ENCODE data around the gene RIPOR3. TPM values are rescaled to one million over a fixed set of nuclear protein-coding genes. Genes with fewer than 3 reads are reported as not detected.

Gene RIPOR3
- total and polyA plus RNA-seq, 11 donors: 2.4 to 20.7 (median 4.9) TPM

DNA sequence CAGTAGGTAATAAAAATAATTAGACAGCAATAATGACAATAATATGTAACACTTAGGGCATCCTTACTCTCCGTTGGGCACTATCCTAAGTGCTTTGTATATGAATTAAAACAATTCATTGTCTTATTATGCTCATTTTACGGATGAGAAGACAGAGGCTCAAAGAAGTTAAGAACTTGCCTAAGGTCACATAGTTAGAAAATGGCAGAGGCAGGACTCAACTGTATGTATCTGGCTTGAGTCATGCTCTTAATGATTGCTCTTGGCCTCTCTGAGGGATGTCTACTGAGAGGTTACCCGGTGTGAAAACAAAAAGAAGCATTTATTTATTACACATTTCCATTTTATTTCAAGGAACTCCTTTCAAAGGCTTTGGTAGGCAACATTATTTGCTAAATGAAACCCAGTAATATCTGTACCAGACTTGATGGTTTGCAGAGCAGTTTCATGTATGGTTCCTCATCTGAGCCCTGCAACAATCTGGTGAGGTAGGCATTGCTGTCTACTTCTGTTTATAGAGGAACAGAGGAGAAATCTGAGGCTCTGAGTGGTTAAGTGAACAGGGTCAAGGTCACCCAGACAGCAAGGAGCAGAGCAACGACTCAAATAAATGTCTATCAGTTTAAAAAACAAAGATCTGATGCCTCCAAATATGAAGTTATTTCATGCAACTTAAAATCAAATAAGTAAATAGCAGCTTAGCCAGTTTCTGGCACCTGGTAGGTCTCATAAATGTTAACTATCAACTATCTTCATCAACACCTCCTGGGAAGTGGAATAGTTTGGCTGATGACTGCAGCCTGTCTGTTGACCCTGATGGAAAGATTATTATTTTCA is 35.8 kb upstream of the RIPOR3 start:
- TF ChIP-seq, protein P1, sequence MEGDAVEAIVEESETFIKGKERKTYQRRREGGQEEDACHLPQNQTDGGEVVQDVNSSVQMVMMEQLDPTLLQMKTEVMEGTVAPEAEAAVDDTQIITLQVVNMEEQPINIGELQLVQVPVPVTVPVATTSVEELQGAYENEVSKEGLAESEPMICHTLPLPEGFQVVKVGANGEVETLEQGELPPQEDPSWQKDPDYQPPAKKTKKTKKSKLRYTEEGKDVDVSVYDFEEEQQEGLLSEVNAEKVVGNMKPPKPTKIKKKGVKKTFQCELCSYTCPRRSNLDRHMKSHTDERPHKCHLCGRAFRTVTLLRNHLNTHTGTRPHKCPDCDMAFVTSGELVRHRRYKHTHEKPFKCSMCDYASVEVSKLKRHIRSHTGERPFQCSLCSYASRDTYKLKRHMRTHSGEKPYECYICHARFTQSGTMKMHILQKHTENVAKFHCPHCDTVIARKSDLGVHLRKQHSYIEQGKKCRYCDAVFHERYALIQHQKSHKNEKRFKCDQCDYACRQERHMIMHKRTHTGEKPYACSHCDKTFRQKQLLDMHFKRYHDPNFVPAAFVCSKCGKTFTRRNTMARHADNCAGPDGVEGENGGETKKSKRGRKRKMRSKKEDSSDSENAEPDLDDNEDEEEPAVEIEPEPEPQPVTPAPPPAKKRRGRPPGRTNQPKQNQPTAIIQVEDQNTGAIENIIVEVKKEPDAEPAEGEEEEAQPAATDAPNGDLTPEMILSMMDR (IDR thresholded peaks at IDR 0.05): no peak
- TF ChIP-seq POLR2A (IDR thresholded peaks at IDR 0.05): no peak
- intact Hi-C loops (cut with DNase I): no loop called here
- Histone ChIP-seq H3K4me3 (no peak overlapping the region), H3K27me3 (peaks cover 0 to 15% (median 0%) of the 10 kb centered on the region in 9 donors), H3K4me1 (peaks cover 0 to 48% (median 24%) of the 10 kb centered on the region in 12 donors), H3K36me3 (no peaks in the 10 kb centered on the region), H3K27ac (no peak overlapping the region), H3K9me3 (no peaks in the 10 kb centered on the region)
- no peak for DNase-seq
- ATAC-seq: no peak
- WGBS, 4 donors: 67 to 78% (median 75%) methylated on average over 4 of the region's 4 CpGs

- H3K27ac ChIP-seq: peak overlapping the region in 10 of 12 donors; percentile 7 to 89 (median 74)
- intact Hi-C loops (cut with DNase I): no loop called here
- 87 to 92% (median 90%) methylated on average over 10 of the region's 10 CpGs for WGBS, 4 donors
- H3K4me1 ChIP-seq: peaks cover 0 to 42% (median 20%) of the 10 kb centered on the region in 12 donors
- H3K27me3 ChIP-seq: peaks cover 0 to 4% (median 0%) of the 10 kb centered on the region in 9 donors
- H3K9me3 ChIP-seq: no peaks in the 10 kb centered on the region
- no peaks in the 10 kb centered on the region for H3K36me3 ChIP-seq
- H3K4me3 ChIP-seq: no peak overlapping the region
- no peak for DNase-seq
- ATAC-seq: no peak
- TF ChIP-seq, protein P1 (IDR thresholded peaks at IDR 0.05): no peak
- no peak for TF ChIP-seq POLR2A (IDR thresholded peaks at IDR 0.05)
Observed at GRCh38 chr20:50725724-50726005, 34.3 kb upstream of the RIPOR3 start.

DNA sequence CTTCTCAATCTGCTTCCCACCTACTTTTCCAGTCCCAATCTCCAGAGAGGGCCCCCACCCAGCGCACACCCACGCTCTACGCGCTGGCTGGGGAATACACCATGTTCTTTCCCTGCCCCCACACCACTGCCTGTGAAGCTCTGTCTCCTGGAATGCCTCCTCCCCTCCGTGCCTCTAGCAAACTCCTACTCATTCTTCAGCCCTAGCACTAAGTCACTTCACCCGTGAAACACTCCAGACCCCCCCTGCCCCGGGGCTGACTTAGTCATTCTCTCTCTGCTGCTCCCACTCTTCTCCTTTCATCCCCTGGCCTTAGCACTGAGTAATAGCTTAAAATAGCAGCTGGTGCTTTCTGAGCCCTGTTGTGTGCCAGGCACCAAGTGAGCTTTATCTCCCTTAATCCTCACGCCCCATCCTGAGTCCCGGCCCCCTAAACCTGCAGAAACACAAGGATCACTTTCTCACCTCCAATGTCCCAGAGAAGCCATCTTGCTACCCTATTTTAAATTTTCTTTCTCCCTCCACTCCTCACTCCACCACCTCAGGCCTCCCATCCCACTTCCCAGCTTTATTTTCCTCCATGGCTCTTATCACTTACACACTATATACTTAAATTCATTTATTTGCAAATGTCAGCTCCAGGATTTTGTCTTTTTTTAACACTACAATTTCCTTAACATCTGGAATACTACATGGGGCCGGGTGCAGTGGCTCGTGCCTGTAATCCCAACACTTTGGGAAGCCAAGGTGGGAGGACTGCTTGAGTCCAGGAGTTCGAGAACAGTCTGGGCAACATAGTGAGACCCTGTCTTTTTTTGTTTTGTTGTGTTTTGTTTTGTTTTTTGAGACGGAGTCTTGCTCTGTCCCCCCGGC is 33.7 kb upstream of the RIPOR3 start:
- TF ChIP-seq, protein P1 (IDR thresholded peaks at IDR 0.05): no peak
- peak in 1 of 2 donors; percentile 25 for TF ChIP-seq POLR2A (IDR thresholded peaks at IDR 0.05)
- 34 to 40% (median 37%) methylated on average over 14 of the region's 14 CpGs for WGBS, 4 donors

More for the DNA sequence above, 33.7 kb upstream of the RIPOR3 start:
- Histone ChIP-seq H3K4me3 (no peak overlapping the region), H3K9me3 (no peaks in the 10 kb centered on the region), H3K27ac (peak overlapping the region; percentile 64 to 89 (median 76)), H3K36me3 (no peaks in the 10 kb centered on the region), H3K4me1 (peaks cover 0 to 36% (median 16%) of the 10 kb centered on the region in 12 donors), H3K27me3 (peaks cover 0 to under 1% (median 0%) of the 10 kb centered on the region in 9 donors)
- peak; percentile 71 to 92 (median 86) for ATAC-seq
- peak; percentile 62 to 93 (median 75) for DNase-seq
- intact Hi-C loops (cut with DNase I): loop anchor here in 1 of 10 donors (5.0 kb wide), 2 partner anchors 68 to 98 kb away; no protein-coding TSS in a partner anchor
